RKO (cell line): ENCODE results near the gene CANT1.

Experiments
- DNase-seq: peaks from one replicate; pipeline ENCODE4 v3.0.0-alpha.2; 2016; ENCODE audit warnings: low spot score

Gene CANT1

GRCh38 chr17:79008666-79009387, 737 bp downstream of the CANT1 start:
- no peak for DNase-seq

GRCh38 chr17:79007504-79008381, 1.8 kb downstream of the CANT1 start:
- DNase-seq, result no peak

GRCh38 chr17:79006794-79007503, 2.6 kb downstream of the CANT1 start:
- DNase-seq, result no peak

GRCh38 chr17:79006046-79006445, 3.5 kb downstream of the CANT1 start:
- no peak for DNase-seq

GRCh38 chr17:79005063-79005861, 4.3 kb downstream of the CANT1 start:
- no peak for DNase-seq

GRCh38 chr17:79003661-79004411, 5.7 kb downstream of the CANT1 start:
- no peak for DNase-seq

GRCh38 chr17:79002796-79003593, 6.6 kb downstream of the CANT1 start:
- no peak for DNase-seq

- DNase-seq, result no peak
These were observed 7.3 kb downstream of the CANT1 start for GRCh38 chr17:79002291-79002690.

- no peak for DNase-seq
These were observed 8.2 kb downstream of the CANT1 start for GRCh38 chr17:79001190-79002020.

- DNase-seq, result no peak
These were observed 9.0 kb downstream of the CANT1 start for GRCh38 chr17:79000396-79001189.

- DNase-seq, result no peak
These were observed 9.6 kb downstream of the CANT1 start for GRCh38 chr17:78999947-79000395.

- DNase-seq, result no peak
These were observed 10.4 kb downstream of the CANT1 start for GRCh38 chr17:78999056-78999768.

GRCh38 chr17:78998311-78999055, 11.1 kb downstream of the CANT1 start:
- no peak for DNase-seq

- no peak for DNase-seq
These were observed 11.7 kb downstream of the CANT1 start for GRCh38 chr17:78997881-78998280.

- no peak for DNase-seq
These were observed 12.3 kb downstream of the CANT1 start for GRCh38 chr17:78997231-78997741.

- no peak for DNase-seq
These were observed 12.8 kb downstream of the CANT1 start for GRCh38 chr17:78996781-78997201.
